GM12878 (cell line): ENCODE results near the gene PHOX2B. TPM values are rescaled to one million over a fixed set of nuclear protein-coding genes. Genes with fewer than 3 reads are reported as not detected.
"Not testable (repeated sequence)": the region's sequence is repeated elsewhere in the genome, so short reads cannot be mapped to it uniquely, and the experiment has no call there.

Source experiments
- ATAC-seq: fragments of 200-7000 bp; cut with Tn5 transposase; 3 replicates; pipeline ENCODE4 v1.9.1; 2020; ENCODE audit warnings: mild to moderate bottlenecking, moderate library complexity
- BruUV-seq: library from RNA; stranded (reverse); fragments of 400-500 nt; replicated peaks from 2 replicates; lab custom pipeline; 2021; lab: Mats Ljungman, UMichigan
- CTCF ChIA-PET: fragments of 300-600 bp; sonication (Branson Sonifier 250); formaldehyde crosslinking; extraction: SDS; loops from one replicate; lab custom pipeline; 2021; ENCODE audit warnings: inconsistent platforms; lab: Yijun Ruan, JAX
- POLR2A ChIA-PET: fragments of 350-600 bp; formaldehyde crosslinking; extraction: SDS; loops from one replicate; lab custom pipeline; 2021; ENCODE audit warnings: inconsistent platforms; lab: Charles Lee
- RAD21 ChIA-PET: fragments of 300-600 bp; sonication (Branson Sonifier 250); formaldehyde crosslinking; loops from one replicate; lab custom pipeline; 2023; ENCODE audit warnings: antibody characterized with exemption; ENCODE audit not compliant: unreplicated experiment; lab: Charles Lee
- SMC1A ChIA-PET: fragments of 300-600 bp; sonication (Branson Sonifier 250); formaldehyde crosslinking; loops from one replicate; lab custom pipeline; 2023; ENCODE audit not compliant: unreplicated experiment, uncharacterized antibody; lab: Charles Lee
- DNase-seq: peaks from one replicate; pipeline ENCODE4 v3.0.0-alpha.2; 2011; ENCODE audit warnings: low read depth, low spot score
- FAIRE-seq: peaks from 3 replicates; lab custom pipeline; 2011; peaks lifted over from hg19 to GRCh38; lab: Jason Lieb, UNC
- H2AFZ ChIP-seq: 2 replicates; pipeline ENCODE4 v1.6.0; 2011; ENCODE audit warnings: low read depth, low read length, control low read depth; ENCODE audit not compliant: control insufficient read depth
- H3K27ac ChIP-seq: 2 replicates; pipeline ENCODE4 v1.5.1; 2011; ENCODE audit warnings: control low read depth; ENCODE audit not compliant: control insufficient read depth, insufficient read depth
- H3K27me3 ChIP-seq, 2 experiments: replicated peaks in 1 of 2; 2 replicates each; pipeline versions ENCODE4 v1.6.0 to v1.6.1; 2011; ENCODE audit warnings: low read length in 1 of 2; ENCODE audit not compliant: control insufficient read depth in 2 of 2, insufficient read depth in 2 of 2
- H3K36me3 ChIP-seq, 2 experiments: 2 replicates each; pipeline ENCODE4 v1.5.1; 2011; ENCODE audit warnings: low read length in 1 of 2; ENCODE audit not compliant: control insufficient read depth in 2 of 2, insufficient read depth in 2 of 2
- H3K4me1 ChIP-seq: 2 replicates; pipeline ENCODE4 v1.6.1; 2011; ENCODE audit warnings: mild to moderate bottlenecking, low read length, moderate library complexity, mixed read lengths; ENCODE audit not compliant: control insufficient read depth, insufficient read depth
- H3K4me2 ChIP-seq: 2 replicates; pipeline ENCODE4 v1.6.0; 2011; ENCODE audit warnings: control low read depth; ENCODE audit not compliant: control insufficient read depth, insufficient read depth
- H3K4me3 ChIP-seq: fragments of 200-600 bp; sonication (generic); 2 replicates; pipeline ENCODE4 v1.5.1; 2016
- H3K79me2 ChIP-seq: 2 replicates; pipeline ENCODE4 v1.6.0; 2011; ENCODE audit warnings: low read length; ENCODE audit not compliant: control insufficient read depth, insufficient read depth
- H3K9ac ChIP-seq: 2 replicates; pipeline ENCODE4 v1.8.0; 2011; ENCODE audit warnings: low read length, control low read depth, mixed read lengths; ENCODE audit not compliant: control insufficient read depth, insufficient read depth
- H3K9me3 ChIP-seq: replicated peaks from 3 replicates; pipeline ENCODE4 v1.5.1; 2011; ENCODE audit warnings: mild to moderate bottlenecking, low read length; ENCODE audit not compliant: control insufficient read depth, insufficient read depth
- H4K20me1 ChIP-seq: 2 replicates; pipeline ENCODE4 v1.6.0; 2011; ENCODE audit not compliant: control insufficient read depth, insufficient read depth
- BHLHE40 ChIP-seq, 2 experiments: fragments of 450-650 bp in 1 of 2; IDR thresholded peaks; 2 replicates each; pipeline ENCODE4 v1.6.1; 2011 to 2017; ENCODE audit warnings: low read depth in 2 of 2, borderline replicate concordance in 1 of 2, improper control_type of control experiment in 1 of 2, low read length in 1 of 2, mild to moderate bottlenecking in 1 of 2
- EED ChIP-seq: sonication (generic); IDR thresholded peaks from 2 replicates; pipeline ENCODE4 v1.6.1; 2016; ENCODE audit warnings: antibody characterized with exemption, low read depth
- MXI1 ChIP-seq: fragments of 150-350 bp; IDR thresholded peaks from 2 replicates; pipeline ENCODE4 v1.6.1; 2011; ENCODE audit warnings: low read depth, mild to moderate bottlenecking, inconsistent platforms, low read length, improper control_type of control experiment
- PAX8 ChIP-seq: fragments of 450-650 bp; IDR thresholded peaks from 2 replicates; pipeline ENCODE4 v1.6.1; 2017; ENCODE audit warnings: mild to moderate bottlenecking, moderate library complexity
- SRF ChIP-seq, 2 experiments: IDR thresholded peaks; 2 replicates each; pipeline ENCODE4 v1.6.1; 2011; ENCODE audit warnings: low read depth in 2 of 2, low read length in 2 of 2, mild to moderate bottlenecking in 1 of 2, moderate library complexity in 1 of 2
- ZZZ3 ChIP-seq: IDR thresholded peaks from 2 replicates; pipeline ENCODE4 v1.6.1; 2011; ENCODE audit warnings: low read depth; ENCODE audit not compliant: control insufficient read depth, insufficient read length
- WGBS: methylation state at CpG from one replicate; pipeline ENCODE4 v1.1.6; 2016; ENCODE audit warnings: low lambda C conversion rate; ENCODE audit not compliant: insufficient replicate concordance, insufficient coverage; ENCODE audit errors: missing lambda C conversion rate; 5-methylcytosine and 5-hydroxymethylcytosine counted together
- in situ Hi-C: fragments of 300-500 bp; cut with MboI; formaldehyde crosslinking; loops from 9 replicates; pipeline ENCODE4 v1.14.3; 2018; ENCODE audit warnings: mixed read lengths
- intact Hi-C: fragments of 100-400 bp; cut with micrococcal nuclease; formaldehyde crosslinking; loops from one replicate; pipeline ENCODE4 v1.14.2; 2022; ENCODE audit not compliant: unreplicated experiment
- polyA plus RNA-seq, 11 experiments: library from polyadenylated mRNA; depleted of rRNA in 4 of 11; unstranded in 6 of 11; stranded (reverse) in 5 of 11; fragments of >200 nt; fragmentation: Nextera tagmentation in 4 of 11; fragmentation: Illumina TruSeq in 1 of 11; extraction: Ambion mirVana in 4 of 11; extraction: Trizol in 1 of 11; gene quantifications; 1 replicate in 1 of 11; 2 replicates in 10 of 11; pipeline versions ENCODE4 v1.2.1 to v1.2.3, GENCODE V29; 2011 to 2016; ENCODE audit warnings: inconsistent platforms in 2 of 11, missing spikeins in 2 of 11, low read depth in 1 of 11
- total RNA-seq, 4 experiments: library from RNA; depleted of rRNA in 3 of 4; stranded (reverse); fragments of >200 nt in 3 of 4; fragmentation: Illumina TruSeq in 1 of 4; extraction: Trizol in 1 of 4; gene quantifications; 2 replicates each; pipeline versions ENCODE4 v1.2.1 to v1.2.3, GENCODE V29; 2013 to 2021
- TF ChIP-seq, protein P1 (sequence below): fragments of 450-650 bp; IDR thresholded peaks from 2 replicates; pipeline ENCODE4 v1.6.1; 2017; ENCODE audit warnings: mild to moderate bottlenecking, low read depth, inconsistent platforms; ENCODE audit not compliant: poor library complexity, severe bottlenecking
- TF ChIP-seq, protein P2 (sequence below): fragments of 450-650 bp; IDR thresholded peaks from 2 replicates; pipeline ENCODE4 v1.6.1; 2018; ENCODE audit warnings: borderline replicate concordance, mild to moderate bottlenecking; ENCODE audit not compliant: partially characterized antibody

Gene PHOX2B
- total and polyA plus RNA-seq, 10 of the 15 experiments (the other 5 are each of a cell fraction or from before 2014, with no cell fraction given) = not detected

DNA sequence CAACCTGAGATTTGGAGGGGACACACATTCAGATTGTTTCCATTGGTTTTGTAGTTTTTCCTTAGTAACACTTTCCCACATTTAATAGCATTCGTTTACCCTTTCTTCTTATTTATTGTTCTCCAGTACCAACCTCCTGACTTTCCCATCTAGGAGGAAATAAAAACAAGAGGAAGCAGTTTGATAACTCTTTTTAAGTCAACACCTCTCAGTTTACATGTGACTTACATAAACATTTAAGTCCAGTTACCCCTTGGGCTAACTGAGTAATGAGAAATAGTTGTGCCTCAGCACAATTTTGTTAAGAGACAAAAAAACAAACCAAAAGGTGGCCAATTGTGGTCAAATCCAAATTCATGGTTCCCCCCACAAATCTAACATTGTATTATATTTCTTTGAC, 34.8 kb downstream of the PHOX2B start (continued):
- TF ChIP-seq, protein P1, sequence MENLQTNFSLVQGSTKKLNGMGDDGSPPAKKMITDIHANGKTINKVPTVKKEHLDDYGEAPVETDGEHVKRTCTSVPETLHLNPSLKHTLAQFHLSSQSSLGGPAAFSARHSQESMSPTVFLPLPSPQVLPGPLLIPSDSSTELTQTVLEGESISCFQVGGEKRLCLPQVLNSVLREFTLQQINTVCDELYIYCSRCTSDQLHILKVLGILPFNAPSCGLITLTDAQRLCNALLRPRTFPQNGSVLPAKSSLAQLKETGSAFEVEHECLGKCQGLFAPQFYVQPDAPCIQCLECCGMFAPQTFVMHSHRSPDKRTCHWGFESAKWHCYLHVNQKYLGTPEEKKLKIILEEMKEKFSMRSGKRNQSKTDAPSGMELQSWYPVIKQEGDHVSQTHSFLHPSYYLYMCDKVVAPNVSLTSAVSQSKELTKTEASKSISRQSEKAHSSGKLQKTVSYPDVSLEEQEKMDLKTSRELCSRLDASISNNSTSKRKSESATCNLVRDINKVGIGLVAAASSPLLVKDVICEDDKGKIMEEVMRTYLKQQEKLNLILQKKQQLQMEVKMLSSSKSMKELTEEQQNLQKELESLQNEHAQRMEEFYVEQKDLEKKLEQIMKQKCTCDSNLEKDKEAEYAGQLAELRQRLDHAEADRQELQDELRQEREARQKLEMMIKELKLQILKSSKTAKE = no peak
- TF ChIP-seq SRF (IDR thresholded peaks at IDR 0.05; ENCODE audit: low read depth in 2 of 2, low read length in 2 of 2) = no peak
- no peak for TF ChIP-seq PAX8

DNA sequence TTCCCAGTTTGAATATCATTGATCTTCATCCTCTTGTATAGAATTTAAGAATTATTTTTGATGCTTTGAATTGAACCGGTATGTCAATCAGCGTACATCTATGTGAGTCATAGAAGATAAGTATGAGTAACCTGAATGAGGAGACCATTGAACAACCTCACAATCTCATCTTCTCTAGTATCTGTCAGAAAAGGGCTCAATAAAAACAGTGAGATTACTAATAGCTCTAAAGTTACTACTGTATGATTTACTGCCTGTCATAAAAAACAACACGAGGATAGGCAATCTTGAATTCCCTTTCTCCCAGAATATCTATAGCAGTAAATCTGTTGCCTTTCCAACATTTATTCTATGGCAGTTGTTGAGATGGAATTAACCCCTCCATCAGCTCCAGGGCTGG, 36.1 kb downstream of the PHOX2B start:
- no peaks in the 10 kb centered on the region for H3K36me3 ChIP-seq
- H3K9ac ChIP-seq = no peak overlapping the region
- no peaks in the 10 kb centered on the region for H4K20me1 ChIP-seq
- H3K4me2 ChIP-seq = no peak overlapping the region
- H3K27ac ChIP-seq = no peak overlapping the region
- no peaks in the 10 kb centered on the region for H3K4me1 ChIP-seq
- H3K9me3 ChIP-seq = no peaks in the 10 kb centered on the region
- ChIA-PET POLR2A (no interaction called here), SMC1A (no interaction called here), CTCF (no interaction called here), RAD21 (no interaction called here)
- in situ Hi-C loops (no loop called here), intact Hi-C loops (no loop called here)
- ATAC-seq (no peak), FAIRE-seq (no peak), DNase-seq (no peak)
- no peak overlapping the region for H2AFZ ChIP-seq
- BruUV-seq = no TSS peak
- no peak overlapping the region for H3K4me3 ChIP-seq
- H3K27me3 ChIP-seq = no peaks in the 10 kb centered on the region; a peak in 1 of 4 replicates
- no peaks in the 10 kb centered on the region for H3K79me2 ChIP-seq
- WGBS = 67% methylated on average over 3 of the region's 3 CpGs
- TF ChIP-seq BHLHE40 (IDR thresholded peaks at IDR 0.05; ENCODE audit: borderline replicate concordance in 1 of 2, low read depth in 2 of 2, low read length in 1 of 2) = no peak
- TF ChIP-seq ZZZ3 = no peak
- TF ChIP-seq, protein P2, sequence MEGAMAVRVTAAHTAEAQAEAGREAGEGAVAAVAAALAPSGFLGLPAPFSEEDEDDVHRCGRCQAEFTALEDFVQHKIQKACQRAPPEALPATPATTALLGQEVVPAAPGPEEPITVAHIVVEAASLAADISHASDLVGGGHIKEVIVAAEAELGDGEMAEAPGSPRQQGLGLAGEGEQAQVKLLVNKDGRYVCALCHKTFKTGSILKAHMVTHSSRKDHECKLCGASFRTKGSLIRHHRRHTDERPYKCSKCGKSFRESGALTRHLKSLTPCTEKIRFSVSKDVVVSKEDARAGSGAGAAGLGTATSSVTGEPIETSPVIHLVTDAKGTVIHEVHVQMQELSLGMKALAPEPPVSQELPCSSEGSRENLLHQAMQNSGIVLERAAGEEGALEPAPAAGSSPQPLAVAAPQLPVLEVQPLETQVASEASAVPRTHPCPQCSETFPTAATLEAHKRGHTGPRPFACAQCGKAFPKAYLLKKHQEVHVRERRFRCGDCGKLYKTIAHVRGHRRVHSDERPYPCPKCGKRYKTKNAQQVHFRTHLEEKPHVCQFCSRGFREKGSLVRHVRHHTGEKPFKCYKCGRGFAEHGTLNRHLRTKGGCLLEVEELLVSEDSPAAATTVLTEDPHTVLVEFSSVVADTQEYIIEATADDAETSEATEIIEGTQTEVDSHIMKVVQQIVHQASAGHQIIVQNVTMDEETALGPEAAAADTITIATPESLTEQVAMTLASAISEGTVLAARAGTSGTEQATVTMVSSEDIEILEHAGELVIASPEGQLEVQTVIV = no peak
- TF ChIP-seq EED = no peak
- TF ChIP-seq MXI1 = no peak
- TF ChIP-seq, all 136 proteins: peak for 0

DNA sequence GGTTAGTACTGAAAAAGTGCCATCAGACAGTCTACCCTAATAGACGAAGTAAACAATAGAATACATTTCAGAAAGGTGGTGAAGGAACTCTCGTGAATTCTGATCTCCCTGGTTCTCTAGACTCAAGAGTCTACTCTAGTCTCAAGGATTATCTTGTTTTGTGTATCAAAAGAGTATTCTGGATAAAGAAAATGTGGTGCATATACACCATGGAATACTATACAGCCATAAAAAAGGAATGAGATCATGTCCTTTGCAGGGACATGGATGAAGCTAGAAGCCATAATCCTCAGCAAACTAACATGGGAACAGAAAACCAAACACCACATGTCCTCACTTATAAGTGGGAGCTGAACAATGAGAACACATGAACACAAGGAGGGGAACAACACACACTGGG, 36.9 kb downstream of the PHOX2B start:
- H3K9me3 ChIP-seq, H4K20me1 ChIP-seq, RAD21 ChIA-PET, ATAC-seq, H3K4me3 ChIP-seq, CTCF ChIA-PET, intact Hi-C loops, POLR2A ChIA-PET, H3K4me2 ChIP-seq, H3K79me2 ChIP-seq, SMC1A ChIA-PET, H3K27me3 ChIP-seq, DNase-seq, in situ Hi-C loops, FAIRE-seq, H3K4me1 ChIP-seq, H2AFZ ChIP-seq, H3K9ac ChIP-seq, BruUV-seq, H3K36me3 ChIP-seq, H3K27ac ChIP-seq: not testable (repeated sequence)
- 42% methylated on average over 2 of the region's 2 CpGs for WGBS
